Adrenal gland (tissue), 12 donors: ENCODE measurements around the gene CCDC102A. TPM values are rescaled to one million over a fixed set of nuclear protein-coding genes. Genes with fewer than 3 reads are reported as not detected.

Source experiments
- DNase-seq, 7 donors: peaks; one replicate each; pipeline ENCODE4 v3.0.0-alpha.2; 2019 to 2020
- H3K27ac ChIP-seq, 5 donors: fragments of 200-600 bp; sonication (generic) in 4 of 5; 1 replicate in 3 of 5; 2 replicates in 2 of 5; pipeline versions ENCODE4 v1.5.1 to v1.8.0; 2016 to 2020; ENCODE audit warnings: mild to moderate bottlenecking in 1 of 5
- H3K27me3 ChIP-seq: fragments of 200-600 bp; 2 replicates; pipeline ENCODE4 v1.8.0; 2021
- H3K36me3 ChIP-seq, 2 donors: fragments of 200-600 bp; replicated peaks in 1 of 2; 1 replicate in 1 of 2; 2 replicates in 1 of 2; pipeline versions ENCODE4 v1.5.1 to v1.8.0; 2018 to 2022
- H3K4me1 ChIP-seq, 2 donors: fragments of 200-600 bp; replicated peaks in 1 of 2; 1 replicate in 1 of 2; 2 replicates in 1 of 2; pipeline versions ENCODE4 v1.5.1 to v1.8.0; 2018 to 2021
- H3K4me3 ChIP-seq, 4 donors: fragments of 200-600 bp; sonication (generic) in 3 of 4; one replicate each; pipeline ENCODE4 v1.5.1; 2016 to 2018
- H3K9me3 ChIP-seq, 3 donors: fragments of 200-600 bp; sonication (generic) in 1 of 3; replicated peaks in 1 of 3; 1 replicate in 2 of 3; 2 replicates in 1 of 3; pipeline versions ENCODE4 v1.5.1 to v1.8.0; 2016 to 2021
- POLR2A ChIP-seq, 2 donors: fragments of 450-650 bp; IDR thresholded peaks; one replicate each; pipeline ENCODE4 v1.6.1; 2017; ENCODE audit warnings: antibody characterized with exemption in 2 of 2, mild to moderate bottlenecking in 2 of 2, moderate library complexity in 1 of 2
- WGBS, 4 donors: extraction: QIAGEN DNeasy Blood & Tissue Kit in 2 of 4; methylation state at CpG; one replicate each; pipeline versions ENCODE4 v1.1.5 to v1.1.7; 2013 to 2017; 5-methylcytosine and 5-hydroxymethylcytosine counted together
- intact Hi-C, 2 donors: fragments of 100-400 bp; cut with DNase I; formaldehyde crosslinking; loops; one replicate each; pipeline versions ENCODE4 v1.14.1 to v1.15.0; 2022 to 2023
- polyA plus RNA-seq, 3 donors: library from polyadenylated mRNA; stranded (reverse); fragments of 200-250 nt in 2 of 3; fragments of 350-450 nt in 1 of 3; fragmentation: Illumina TruSeq in 1 of 3; extraction: RNeasy Lipid Tissue Mini Kit (QIAGEN cat#74804) in 1 of 3; gene quantifications; one replicate each; pipeline ENCODE4 v1.2.3, GENCODE V29; 2013 to 2014
- total RNA-seq, 9 donors: library from RNA; depleted of rRNA in 4 of 9; stranded (reverse); fragments of >200 nt in 4 of 9; fragments of 120-200 nt in 1 of 9; fragmentation: NEBNext Ultra II Directional in 1 of 9; extraction: Animal tissue kit (Norgen Biotek cat#: 25700) in 1 of 9; gene quantifications; one replicate each; pipeline versions ENCODE4 v1.1.0 to v1.2.4, GENCODE V29; 2013 to 2023
- TF ChIP-seq, protein P1 (sequence below), 6 experiments: fragments of 450-650 bp in 4 of 6; fragments of 200-600 bp in 2 of 6; sonication (generic) in 1 of 6; IDR thresholded peaks; 1 replicate in 5 of 6; 2 replicates in 1 of 6; pipeline versions ENCODE4 v1.5.1 to v1.8.0; 2016 to 2021; ENCODE audit warnings: antibody characterized with exemption in 6 of 6, mild to moderate bottlenecking in 2 of 6, moderate library complexity in 1 of 6
- donor health status: healthy with polysubstance abuse.
- donor health status: Bipolar disorder and iron deficiency.
- donor health status: DM: yes; HTN: yes; CAD: no.
- donor health status: DM: no; HTN: no; CAD: no.
- donor health status: DM: no; HTN: no; CAD: no.
- donor health status: DM: yes; HTN: yes; CAD: no.

Gene CCDC102A
- total and polyA plus RNA-seq, 12 donors, result 1.6 to 23.6 (median 8.9) TPM

DNA sequence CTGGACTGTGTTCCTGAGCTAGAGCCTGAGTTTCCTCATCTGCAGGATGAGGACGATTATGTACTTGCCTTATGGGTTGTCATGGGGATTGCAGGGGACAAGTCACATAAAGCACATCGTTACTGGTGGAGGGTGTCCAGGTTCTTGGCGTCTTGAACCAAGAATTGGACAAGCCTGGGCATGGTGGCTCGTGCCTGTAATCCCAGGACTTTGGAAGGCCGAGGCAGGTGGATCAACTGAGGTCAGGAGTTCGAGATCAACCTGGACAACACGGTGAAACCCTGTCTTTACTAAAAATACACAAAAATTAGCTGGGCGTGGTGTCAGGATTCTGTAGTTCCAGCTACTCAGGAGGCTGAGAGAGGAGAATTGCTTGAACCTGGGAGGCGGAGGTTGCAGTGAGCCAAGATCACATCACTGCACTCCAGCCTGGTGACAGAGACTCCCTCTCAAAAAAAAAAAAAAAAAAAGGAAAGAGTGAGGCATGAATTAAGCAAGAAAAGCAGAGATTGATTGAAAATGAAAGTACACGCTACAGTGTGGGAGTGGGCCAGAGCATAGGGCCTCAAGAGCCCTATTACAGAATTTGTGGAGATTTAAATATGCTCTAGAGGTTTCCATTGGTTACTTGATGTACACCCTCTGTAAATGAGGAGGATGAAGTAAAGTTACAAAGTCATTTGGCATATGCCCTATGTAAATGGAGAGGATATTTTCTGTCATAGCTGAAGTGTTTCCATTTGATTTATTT, 36.8 kb upstream of the CCDC102A start:
- H3K4me3 ChIP-seq, result no peak overlapping the region
- no peaks in the 10 kb centered on the region for H3K36me3 ChIP-seq
- H3K9me3 ChIP-seq, result no peaks in the 10 kb centered on the region
- WGBS, 4 donors, result 80 to 85% (median 81%) methylated on average over 10 of the region's 10 CpGs
- H3K27me3 ChIP-seq, result peaks cover 1% of the 10 kb centered on the region
- no peak overlapping the region for H3K27ac ChIP-seq
- TF ChIP-seq, protein P1, sequence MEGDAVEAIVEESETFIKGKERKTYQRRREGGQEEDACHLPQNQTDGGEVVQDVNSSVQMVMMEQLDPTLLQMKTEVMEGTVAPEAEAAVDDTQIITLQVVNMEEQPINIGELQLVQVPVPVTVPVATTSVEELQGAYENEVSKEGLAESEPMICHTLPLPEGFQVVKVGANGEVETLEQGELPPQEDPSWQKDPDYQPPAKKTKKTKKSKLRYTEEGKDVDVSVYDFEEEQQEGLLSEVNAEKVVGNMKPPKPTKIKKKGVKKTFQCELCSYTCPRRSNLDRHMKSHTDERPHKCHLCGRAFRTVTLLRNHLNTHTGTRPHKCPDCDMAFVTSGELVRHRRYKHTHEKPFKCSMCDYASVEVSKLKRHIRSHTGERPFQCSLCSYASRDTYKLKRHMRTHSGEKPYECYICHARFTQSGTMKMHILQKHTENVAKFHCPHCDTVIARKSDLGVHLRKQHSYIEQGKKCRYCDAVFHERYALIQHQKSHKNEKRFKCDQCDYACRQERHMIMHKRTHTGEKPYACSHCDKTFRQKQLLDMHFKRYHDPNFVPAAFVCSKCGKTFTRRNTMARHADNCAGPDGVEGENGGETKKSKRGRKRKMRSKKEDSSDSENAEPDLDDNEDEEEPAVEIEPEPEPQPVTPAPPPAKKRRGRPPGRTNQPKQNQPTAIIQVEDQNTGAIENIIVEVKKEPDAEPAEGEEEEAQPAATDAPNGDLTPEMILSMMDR (IDR thresholded peaks at IDR 0.05), result no peak
- no peak for TF ChIP-seq POLR2A (IDR thresholded peaks at IDR 0.05)
- intact Hi-C loops, result loop anchor here (10.0 kb wide), 1 partner anchor 152 kb away; no protein-coding TSS in a partner anchor
- no peaks in the 10 kb centered on the region for H3K4me1 ChIP-seq
- no peak for DNase-seq

DNA sequence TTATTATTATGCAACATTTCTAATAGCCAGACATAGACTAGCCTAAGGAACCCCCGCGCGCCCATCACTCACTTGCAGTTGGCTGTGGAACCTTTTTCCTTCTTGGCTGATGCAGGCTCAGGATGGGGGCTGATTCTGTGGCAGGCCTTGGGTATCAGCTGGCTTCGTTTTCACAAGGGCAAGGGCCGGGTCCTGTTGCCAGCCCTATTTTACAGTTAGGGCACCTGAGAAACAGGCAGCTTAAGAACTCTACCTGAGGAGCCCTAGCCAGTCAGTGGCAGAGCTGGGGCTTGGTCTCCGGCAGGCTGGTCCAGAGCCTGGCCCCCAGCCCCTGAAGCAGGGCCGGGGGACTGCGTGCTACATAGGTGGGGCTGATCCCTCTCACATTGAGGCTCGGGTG, 34.7 kb upstream of the CCDC102A start:
- H3K4me1 ChIP-seq, result no peaks in the 10 kb centered on the region
- intact Hi-C loops, result loop anchor here (10.0 kb wide), 1 partner anchor 154 kb away; no protein-coding TSS in a partner anchor
- no peak for TF ChIP-seq POLR2A (IDR thresholded peaks at IDR 0.05)
- TF ChIP-seq, protein P1 (IDR thresholded peaks at IDR 0.05), result no peak
- DNase-seq, result no peak
- H3K27me3 ChIP-seq, result no peaks in the 10 kb centered on the region
- no peaks in the 10 kb centered on the region for H3K9me3 ChIP-seq
- H3K27ac ChIP-seq, result no peak overlapping the region
- H3K36me3 ChIP-seq, result no peaks in the 10 kb centered on the region
- H3K4me3 ChIP-seq, result no peak overlapping the region
- WGBS, 4 donors, result 74 to 84% (median 76%) methylated on average over 8 to 9 of the region's 9 CpGs

DNA sequence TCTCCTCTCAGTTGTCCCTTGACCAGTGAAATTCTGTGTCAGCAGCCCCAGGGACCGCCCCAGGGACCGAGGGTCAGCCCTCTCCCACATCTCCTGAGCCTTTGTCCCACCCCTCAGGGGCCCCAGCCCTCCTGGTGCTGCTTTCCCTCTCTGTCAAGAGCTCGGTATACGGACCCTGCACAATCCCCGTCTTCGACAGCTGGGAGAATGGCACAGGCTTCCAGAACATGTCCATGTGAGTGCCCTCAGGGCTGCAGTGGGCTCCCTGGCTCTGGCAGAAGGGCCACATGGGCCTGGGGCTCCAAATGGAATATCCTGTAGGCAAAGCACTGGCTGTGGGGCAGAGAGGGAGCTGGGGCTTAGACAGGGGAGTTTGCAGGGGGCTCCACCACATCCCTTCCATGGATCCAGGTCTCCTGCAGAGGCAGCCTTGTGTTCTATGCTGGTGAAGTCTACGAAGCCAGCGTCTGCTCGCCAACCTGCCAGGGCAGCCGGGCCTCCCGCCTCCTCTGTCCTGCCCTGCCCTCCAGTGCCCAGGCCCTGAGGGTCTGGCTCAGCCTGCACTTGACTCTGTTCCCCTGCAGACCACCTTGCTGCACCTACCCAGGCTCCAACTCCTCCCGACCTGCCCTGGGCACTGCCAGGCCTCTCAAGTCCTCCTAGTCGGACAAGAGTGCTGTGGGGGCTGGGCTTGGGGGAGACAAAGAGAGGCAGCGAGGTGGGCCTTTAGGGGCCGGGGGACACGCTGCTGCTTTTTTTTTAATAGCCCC, 34.1 kb upstream of the CCDC102A start:
- no peak for DNase-seq
- intact Hi-C loops, result loop anchor here (10.0 kb wide), 1 partner anchor 154 kb away; no protein-coding TSS in a partner anchor
- WGBS, 4 donors, result 84 to 95% (median 87%) methylated on average over 10 to 16 of the region's 16 CpGs

More for the DNA sequence above, 34.1 kb upstream of the CCDC102A start:
- Histone ChIP-seq H3K9me3 (no peaks in the 10 kb centered on the region), H3K4me1 (no peaks in the 10 kb centered on the region), H3K4me3 (no peak overlapping the region), H3K27ac (no peak overlapping the region), H3K36me3 (no peaks in the 10 kb centered on the region), H3K27me3 (no peaks in the 10 kb centered on the region)
- TF ChIP-seq, protein P1 (IDR thresholded peaks at IDR 0.05), result no peak
- no peak for TF ChIP-seq POLR2A (IDR thresholded peaks at IDR 0.05)
